NCI-H2227 (cell line): ENCODE data around the gene SSH3.

ENCODE experiments used
- DNase-seq: peaks from one replicate; lab custom pipeline; 2025; ENCODE audit not compliant: unreplicated experiment; lab: John Stamatoyannopoulos, UW

Gene SSH3

DNA sequence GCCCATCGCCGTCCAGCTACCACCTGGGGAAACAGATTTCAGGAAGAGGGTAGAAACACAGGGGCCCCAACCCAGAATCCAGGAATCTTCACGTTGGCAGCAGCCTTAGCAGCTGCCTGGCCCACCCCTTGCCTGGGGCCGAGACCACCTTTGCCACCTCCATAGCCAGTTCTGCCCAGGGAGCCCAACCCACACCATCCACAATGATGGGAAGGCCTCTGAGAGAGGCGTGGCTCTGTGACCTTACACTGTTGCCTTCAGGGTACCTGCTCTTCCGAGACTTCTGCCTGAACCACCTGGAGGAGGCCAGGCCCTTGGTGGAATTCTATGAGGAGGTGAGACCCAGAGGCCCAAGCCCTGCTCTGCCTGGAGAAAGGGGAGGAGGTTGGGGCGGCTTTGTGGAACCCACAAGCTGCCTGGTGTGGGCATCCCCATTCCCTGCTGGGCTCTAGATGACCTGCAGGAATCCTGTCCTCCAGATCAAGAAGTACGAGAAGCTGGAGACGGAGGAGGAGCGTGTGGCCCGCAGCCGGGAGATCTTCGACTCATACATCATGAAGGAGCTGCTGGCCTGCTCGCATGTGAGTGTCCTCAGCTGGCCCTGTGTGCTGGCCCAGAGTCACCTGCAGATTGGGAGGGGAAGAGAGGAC, 24.3 kb upstream of the SSH3 start:
- no peak for DNase-seq

DNA sequence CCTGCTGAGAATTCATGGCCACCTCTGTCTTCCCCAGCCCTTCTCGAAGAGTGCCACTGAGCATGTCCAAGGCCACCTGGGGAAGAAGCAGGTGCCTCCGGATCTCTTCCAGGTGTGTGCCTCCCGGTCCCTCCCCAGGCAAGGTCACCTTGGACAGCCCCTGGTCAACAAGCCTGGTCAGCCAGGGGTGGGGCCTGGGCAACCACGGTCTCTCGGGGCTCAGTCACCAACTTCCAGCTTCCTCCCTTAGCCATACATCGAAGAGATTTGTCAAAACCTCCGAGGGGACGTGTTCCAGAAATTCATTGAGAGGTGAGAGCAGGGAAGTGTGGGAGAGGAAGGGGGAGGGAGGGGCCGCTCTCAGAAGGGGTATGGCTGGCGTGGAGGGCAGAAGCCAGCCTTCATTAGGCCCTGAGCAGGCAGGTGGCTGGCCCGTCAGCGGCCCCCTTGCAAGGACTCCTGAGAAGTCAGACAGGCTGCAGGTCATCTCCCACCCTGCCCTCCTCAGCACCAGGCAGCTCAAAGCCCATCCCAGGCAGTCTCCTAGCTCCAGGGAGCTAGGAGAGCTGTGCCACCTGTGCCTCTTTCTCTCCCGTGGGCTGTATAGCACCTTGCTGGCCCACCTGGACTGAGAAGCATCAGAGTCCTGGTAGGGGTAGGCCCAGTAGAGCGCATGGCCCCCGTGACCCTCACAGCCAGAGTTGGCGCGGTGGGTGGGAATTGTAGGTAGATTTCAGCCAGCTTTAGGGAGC, 23.6 kb upstream of the SSH3 start:
- no peak for DNase-seq

DNA sequence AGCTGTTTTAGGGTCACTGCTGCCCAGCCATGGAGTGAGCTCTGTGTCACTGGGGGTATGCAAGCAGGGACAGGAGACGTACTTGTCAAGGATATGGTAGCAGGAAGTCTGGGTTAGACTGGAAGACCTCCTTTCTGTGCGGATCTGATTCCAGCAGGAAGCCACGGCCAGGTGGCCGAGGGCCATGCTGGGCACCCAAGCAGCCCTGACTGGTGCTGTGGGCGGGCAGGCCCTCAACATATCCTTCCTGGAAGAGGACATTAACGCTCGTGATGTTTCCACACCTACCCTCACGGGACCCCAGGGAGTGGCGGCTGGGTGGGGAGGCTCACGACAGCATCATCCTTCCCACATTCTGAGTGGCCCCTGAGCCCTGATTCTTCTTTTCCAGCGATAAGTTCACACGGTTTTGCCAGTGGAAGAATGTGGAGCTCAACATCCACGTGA, 23.0 kb upstream of the SSH3 start:
- no peak for DNase-seq

DNA sequence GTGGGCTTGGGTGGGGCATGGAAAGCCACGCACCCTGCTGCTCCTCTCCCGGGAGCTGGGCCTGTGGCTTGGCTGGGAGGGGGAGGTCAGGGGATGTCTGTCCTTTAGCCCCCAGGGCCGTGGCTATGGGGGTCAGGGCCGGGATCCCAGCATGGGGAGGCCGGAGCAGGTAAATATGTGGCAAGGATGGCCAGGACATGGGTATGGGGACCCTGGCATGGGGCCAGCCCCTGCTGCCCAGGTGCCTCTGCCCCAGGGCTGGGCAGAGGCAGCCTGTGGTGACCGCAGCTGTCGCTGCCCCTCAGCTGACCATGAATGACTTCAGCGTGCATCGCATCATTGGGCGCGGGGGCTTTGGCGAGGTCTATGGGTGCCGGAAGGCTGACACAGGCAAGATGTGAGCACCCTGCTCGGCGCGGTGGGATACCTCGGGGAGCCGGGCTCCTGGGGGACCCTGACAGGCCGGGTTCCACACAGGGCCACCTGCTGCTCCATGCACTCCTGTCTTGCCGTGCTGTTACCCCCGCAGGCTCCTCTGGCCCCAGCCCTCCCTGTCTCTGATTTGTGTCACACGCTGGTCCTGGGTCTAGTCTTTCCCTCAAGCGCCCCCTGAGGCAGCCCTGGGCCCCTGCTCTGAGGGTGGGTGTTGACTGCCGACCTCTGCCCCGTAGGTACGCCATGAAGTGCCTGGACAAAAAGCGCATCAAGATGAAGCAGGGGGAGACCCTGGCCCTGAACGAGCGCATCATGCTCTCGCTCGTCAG, 22.4 kb upstream of the SSH3 start:
- DNase-seq, result no peak

DNA sequence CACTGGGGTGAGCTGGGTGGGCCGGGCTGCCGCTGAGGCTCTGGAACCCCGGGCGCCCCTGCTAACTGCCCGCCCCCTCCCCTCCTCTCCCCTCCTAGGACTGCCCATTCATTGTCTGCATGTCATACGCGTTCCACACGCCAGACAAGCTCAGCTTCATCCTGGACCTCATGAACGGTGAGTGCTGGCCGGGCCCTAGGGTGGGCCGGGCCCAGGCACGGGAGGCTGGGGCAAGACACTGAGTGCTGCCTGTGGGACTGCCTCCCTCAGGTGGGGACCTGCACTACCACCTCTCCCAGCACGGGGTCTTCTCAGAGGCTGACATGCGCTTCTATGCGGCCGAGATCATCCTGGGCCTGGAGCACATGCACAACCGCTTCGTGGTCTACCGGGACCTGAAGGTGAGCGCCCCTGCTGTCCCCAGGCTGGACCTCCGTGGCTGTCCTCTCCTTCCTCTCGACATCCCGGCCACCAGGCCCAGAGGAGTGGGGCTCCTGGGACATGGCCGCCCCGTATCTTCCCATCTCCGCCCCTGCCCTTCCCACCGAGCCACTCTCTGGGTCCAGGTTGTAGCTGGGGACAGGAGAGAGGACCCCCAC, 21.7 kb upstream of the SSH3 start:
- DNase-seq, result no peak

DNA sequence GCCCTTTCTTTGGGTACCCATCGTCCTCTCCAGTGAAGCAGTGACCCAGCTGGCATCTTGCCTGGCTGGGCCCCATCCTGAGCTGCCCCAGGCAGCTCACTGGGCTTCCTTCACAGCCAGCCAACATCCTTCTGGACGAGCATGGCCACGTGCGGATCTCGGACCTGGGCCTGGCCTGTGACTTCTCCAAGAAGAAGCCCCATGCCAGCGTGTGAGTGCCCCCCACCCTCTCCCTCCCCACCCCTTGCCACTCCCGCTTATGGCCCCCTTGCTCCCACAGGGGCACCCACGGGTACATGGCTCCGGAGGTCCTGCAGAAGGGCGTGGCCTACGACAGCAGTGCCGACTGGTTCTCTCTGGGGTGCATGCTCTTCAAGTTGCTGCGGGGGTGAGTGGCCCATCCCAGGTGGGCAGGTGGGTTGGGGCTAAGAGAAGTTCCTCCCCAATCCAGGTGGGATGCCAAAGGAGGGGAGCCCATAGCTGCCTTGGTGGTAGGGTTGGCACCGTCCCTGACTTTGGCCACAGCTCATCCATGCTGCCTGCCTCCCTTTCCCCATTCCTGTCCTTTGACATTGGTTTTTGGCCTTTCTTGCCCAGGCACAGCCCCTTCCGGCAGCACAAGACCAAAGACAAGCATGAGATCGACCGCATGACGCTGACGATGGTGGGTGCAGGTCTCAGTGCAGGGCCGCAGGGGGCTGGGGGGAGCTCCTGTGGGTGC, 21.0 kb upstream of the SSH3 start:
- DNase-seq, result no peak

DNA sequence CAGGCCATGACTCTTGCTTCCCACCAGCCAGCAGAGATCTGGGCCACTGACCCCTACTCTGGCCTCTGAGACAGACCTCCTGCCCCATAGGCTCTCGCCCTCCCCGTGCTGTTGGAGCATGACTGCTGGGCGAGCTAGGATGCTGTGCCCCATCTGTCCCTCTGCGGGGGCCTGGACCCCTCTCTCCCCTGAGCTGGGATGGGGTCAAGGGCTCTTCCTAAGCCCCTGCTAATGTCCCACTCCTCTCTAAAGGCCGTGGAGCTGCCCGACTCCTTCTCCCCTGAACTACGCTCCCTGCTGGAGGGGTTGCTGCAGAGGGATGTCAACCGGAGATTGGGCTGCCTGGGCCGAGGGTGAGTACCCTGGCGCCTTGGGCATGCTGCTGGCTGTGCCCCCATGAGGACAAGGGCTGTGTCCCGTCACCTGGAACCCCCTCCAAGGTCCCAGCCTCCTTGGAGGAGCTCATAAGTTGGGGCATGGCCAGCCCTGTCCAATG, 20.4 kb upstream of the SSH3 start:
- no peak for DNase-seq

DNA sequence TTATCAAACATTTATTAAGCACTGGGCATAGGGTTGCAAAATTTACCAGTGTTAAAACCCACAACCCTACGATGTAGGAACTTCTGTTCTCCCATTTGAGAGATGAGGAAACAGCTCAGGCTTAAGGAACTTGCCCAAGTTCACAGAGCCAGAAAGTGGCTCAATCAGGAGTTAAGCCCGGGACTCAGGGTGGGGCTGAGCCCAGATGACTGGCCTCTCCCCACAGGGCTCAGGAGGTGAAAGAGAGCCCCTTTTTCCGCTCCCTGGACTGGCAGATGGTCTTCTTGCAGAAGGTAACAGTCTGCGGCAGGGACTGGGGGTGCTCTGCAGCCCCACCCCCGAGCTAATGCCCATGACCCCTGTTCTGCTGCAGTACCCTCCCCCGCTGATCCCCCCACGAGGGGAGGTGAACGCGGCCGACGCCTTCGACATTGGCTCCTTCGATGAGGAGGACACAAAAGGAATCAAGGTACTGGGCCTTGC, 19.8 kb upstream of the SSH3 start:
- no peak for DNase-seq

DNA sequence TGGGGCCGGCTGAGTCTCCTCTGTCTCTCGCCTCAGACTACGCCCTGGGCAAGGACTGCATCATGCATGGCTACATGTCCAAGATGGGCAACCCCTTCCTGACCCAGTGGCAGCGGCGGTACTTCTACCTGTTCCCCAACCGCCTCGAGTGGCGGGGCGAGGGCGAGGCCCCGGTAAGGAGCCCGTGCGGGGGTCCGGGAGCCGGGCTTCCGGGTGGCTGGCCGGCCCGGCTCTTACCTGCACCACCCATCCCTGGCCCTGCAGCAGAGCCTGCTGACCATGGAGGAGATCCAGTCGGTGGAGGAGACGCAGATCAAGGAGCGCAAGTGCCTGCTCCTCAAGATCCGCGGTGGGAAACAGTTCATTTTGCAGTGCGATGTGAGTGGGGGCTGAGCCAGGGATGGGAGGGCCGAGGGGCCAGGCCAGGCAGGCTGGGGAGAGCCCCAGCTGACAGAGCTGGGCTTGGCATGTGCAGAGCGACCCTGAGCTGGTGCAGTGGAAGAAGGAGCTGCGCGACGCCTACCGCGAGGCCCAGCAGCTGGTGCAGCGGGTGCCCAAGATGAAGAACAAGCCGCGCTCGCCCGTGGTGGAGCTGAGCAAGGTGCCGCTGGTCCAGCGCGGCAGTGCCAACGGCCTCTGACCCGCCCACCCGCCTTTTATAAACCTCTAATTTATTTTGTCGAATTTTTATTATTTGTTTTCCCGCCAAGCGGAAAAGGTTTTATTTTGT, 18.4 kb upstream of the SSH3 start:
- DNase-seq, result no peak

DNA sequence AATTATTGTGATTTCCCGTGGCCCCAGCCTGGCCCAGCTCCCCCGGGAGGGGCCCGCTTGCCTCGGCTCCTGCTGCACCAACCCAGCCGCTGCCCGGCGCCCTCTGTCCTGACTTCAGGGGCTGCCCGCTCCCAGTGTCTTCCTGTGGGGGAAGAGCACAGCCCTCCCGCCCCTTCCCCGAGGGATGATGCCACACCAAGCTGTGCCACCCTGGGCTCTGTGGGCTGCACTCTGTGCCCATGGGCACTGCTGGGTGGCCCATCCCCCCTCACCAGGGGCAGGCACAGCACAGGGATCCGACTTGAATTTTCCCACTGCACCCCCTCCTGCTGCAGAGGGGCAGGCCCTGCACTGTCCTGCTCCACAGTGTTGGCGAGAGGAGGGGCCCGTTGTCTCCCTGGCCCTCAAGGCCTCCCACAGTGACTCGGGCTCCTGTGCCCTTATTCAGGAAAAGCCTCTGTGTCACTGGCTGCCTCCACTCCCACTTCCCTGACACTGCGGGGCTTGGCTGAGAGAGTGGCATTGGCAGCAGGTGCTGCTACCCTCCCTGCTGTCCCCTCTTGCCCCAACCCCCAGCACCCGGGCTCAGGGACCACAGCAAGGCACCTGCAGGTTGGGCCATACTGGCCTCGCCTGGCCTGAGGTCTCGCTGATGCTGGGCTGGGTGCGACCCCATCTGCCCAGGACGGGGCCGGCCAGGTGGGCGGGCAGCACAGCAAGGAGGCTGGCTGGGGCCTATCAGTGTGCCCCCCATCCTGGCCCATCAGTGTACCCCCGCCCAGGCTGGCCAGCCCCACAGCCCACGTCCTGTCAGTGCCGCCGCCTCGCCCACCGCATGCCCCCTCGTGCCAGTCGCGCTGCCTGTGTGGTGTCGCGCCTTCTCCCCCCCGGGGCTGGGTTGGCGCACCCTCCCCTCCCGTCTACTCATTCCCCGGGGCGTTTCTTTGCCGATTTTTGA, 17.5 kb upstream of the SSH3 start:
- no peak for DNase-seq

DNA sequence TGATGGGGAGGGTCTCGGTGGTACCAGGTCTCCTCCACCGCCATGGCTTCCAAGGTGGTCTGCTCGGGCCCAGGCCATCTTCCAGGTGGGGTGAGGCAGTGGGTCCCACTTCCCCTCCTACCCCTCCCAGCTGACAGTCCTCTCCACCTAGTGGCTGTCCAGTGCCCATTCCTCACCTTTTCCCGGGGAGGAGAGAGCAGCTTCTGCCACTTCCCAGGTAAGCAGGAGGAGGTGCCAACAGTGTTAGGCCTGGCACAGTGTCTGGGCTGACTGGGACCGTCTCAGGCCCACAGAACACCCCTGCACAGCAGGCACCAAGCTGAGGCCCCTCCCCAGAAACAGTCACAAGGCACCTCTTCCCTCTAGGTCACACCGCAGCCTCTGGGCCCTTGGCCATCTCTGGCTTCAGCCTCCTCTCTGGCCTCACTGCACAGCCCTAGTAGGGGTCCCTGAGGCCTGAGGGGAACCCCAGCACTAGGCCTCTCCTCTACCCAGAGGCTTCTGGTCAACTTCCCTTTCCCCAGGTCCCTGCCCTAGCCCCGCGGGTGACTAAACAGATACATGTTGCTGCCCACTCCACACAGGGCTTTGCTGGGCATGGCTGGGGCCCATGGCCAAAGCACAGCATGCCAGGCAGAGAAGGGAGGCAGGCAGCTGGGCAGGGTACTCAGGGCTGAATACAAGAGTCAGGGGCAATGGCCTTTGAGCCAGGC, 16.6 kb upstream of the SSH3 start:
- DNase-seq, result no peak

DNA sequence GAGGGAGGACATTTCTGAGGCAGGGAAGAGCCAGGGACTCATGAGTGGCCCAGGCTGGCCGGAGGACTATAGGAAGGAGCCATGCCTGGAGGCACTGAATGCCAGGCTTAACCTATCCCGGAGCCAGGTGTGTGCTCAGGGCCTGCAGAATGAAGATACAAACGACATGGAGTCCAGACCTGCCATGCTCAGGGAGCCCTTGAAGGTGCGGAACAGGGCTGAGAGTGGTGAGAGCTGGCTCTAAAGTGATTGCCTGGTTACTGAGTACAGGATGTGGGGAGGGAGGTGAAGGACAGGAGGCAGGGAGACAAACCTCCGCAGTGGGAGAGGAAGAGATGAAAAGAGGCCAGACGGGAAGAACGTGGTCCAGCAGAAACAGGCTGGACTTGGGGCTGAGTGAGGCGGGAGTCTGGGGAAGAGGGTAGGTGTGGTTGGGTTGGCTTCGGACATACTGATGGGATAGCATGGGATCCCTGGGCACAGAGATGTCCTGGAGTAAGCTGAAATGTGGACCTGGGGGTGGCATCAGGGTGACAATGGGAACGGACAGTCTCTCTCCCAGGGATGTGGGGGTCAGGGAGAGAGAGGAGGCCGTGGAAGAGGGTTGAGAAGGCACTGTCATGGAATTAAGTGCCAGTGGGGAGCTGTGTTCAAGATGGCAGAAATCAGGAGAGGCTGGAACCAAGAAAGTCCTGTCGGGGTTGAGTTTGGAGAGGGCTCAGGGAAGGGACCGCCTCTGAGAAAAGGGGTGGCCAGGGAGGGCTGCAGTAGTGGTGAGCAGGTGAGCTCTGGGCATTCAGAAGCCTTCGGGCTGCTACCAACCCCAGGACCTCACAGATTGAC, 15.8 kb upstream of the SSH3 start:
- no peak for DNase-seq

DNA sequence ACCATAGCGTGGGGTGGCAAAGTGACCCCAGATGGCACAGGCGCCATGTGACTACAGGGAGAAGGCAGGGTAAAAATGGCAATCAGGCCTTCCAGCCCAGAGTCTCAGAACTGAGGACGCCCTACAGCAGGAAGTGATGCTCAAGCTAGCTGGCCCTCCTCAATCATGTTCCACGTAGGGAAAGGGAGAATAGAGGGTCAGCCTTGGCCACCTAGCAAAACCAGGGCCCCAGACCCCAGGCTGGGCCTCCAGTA, 15.2 kb upstream of the SSH3 start:
- no peak for DNase-seq

DNA sequence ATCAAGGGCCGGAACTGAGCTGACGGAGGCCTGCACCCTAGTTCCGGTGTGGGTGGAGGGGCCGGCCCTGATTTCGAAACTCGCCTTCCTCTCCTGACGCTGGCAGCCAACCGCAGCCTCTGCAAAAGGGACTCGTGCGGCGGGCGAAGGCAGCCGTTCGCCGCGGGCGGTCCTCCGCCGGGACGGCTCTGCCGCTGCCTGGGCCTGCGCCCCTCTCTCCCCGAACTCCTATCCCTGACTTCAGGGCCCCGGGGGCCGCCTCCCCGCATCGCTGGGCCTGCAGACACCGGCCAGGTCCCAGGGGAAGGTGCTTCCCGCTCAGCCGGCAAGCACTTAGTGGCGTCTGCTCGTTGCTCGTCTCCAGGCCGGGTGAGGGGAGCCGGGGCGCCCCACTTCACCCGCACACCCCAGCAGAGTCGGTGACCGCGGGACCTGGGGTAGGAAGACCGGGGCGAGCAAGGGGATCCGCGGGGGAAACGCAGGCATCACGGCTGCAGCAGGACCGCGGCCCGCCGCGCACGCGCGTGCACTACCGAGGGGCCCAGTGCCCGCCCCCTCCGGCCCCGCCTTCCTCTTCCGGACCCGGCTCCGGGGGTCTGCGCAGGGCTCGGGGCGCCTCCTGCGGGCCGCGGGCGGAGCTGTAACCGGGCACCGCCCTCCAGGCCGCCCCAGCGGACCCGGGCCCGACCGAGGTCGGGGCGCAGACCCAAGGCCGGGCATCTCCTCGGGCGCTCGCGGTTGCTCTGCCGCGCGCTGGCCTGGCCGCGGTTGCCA, 14.7 kb upstream of the SSH3 start:
- peak; percentile 93 for DNase-seq

DNA sequence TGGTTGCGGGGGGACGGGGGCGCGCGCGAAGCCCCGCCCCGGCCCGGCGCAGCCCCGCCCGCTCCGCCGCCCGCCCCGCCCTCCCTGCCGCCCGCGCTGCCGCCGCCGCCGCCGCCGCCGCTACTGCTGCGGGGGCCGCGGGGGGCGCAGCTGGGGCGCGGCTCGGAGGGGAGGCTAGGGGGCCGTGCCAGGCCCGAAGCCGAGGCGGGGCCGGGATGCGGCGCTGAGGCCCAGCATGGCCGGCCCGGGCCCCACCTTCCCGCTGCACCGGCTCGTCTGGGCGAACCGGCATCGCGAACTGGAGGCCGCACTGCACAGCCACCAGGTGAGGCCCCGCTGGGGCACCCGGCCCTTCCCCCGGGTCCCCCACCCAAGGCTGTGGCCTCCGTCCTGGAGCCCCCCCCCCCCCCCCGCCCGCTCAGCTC, 14.1 kb upstream of the SSH3 start, which contains the start of gene ANKRD13D:
Gene ANKRD13D (plus strand): TSS at position 78 of the 425 bp plus-strand sequence. CDS start 158 bp downstream, at position 236.
- DNase-seq, result peak; percentile 93

DNA sequence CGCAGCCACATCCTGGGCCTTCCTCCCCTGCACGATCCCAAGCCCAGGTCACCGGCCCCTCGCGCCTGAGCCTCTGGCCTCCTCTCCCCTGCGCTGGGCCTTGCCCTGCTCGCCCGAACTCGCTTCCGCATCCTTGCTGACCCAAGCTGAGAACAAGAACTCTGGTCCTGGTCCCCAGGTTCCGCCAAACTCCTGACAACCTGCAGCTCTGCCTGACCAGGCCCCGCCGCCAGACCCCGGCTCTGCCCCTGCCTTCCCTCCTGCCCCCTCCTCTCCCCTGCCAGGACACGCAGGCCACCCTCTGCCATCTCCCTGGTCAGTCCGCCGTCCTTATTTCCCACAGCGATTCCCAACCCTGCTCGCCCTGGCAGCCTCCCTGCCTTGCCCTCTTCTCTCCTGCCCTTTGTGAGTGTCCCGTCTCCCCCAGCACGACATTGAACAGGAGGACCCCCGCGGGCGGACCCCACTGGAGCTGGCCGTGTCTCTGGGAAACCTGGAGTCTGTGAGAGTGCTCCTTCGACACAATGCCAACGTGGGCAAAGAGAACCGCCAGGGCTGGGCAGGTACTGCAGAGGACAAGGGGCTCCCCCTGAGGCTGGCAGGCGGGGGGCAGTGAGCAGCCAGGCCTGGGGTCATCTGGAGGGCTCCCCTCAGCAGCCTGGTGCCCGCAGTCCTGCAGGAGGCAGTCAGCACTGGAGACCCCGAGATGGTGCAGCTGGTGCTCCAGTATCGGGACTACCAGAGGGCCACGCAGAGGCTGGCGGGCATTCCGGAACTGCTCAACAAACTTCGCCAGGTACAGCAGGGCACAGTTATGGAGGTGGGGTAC, 13.5 kb upstream of the SSH3 start:
- DNase-seq, result no peak
